ENCODE data around the gene IL23R. TPM values are rescaled to one million over a fixed set of nuclear protein-coding genes. Genes with fewer than 3 reads are reported as not detected.
A peak's percentile ranks its signal among the peaks of the same experiment; 100 is the strongest.

IL23R gene
- total and polyA plus RNA-seq, 2 of the 8 experiments (the other 6 are each of a cell fraction or from before 2014, with no cell fraction given) = not detected

DNA sequence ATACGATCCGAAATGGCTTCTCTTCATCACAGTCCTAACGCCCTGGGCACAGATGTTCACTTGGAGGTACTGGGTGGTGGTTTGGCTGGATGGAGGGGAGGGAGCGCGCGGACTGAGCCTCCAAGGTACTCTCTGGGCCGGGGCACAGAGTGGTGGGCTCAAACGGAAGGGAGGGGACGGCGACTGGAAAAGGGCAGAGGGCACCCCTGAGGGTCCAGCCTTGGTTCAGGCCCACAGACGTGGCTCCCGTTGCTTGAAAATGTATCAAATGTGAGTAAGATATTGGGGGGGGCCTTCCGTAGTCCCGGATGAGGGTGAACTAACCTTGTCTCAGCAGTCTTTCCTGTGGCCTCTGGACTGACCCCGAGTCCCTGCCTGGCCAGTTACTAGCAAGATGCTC is 141.9 kb downstream of the IL23R start:
- Histone ChIP-seq H3K9me3 (ENCODE audit: insufficient read depth in 2 of 2, low read depth in 1 of 2, low read length in 1 of 2) (no peaks in the 10 kb centered on the region), H3K14ac (ENCODE audit: insufficient read length) (no peak overlapping the region), H2BK120ac (replicated peaks; ENCODE audit: low read depth, low read length) (no peak overlapping the region), H3K23ac (ENCODE audit: insufficient read length) (no peak overlapping the region), H3K4me3 (ENCODE audit: extremely low read depth in 1 of 4, insufficient read depth in 2 of 4, low read depth in 3 of 4, low read length in 4 of 4) (peak overlapping the region; percentile 39 to 64 (median 52)), H4K20me1 (replicated peaks in 1 of 2; ENCODE audit: control insufficient read depth in 1 of 2, insufficient read depth in 2 of 2, low read length in 2 of 2) (no peaks in the 10 kb centered on the region), H3K4me2 (ENCODE audit: insufficient read depth in 1 of 2, low read depth in 2 of 2, low read length in 2 of 2) (peak overlapping the region; percentile 83 to 92), H3K23me2 (ENCODE audit: low read depth, low read length) (peaks cover 3% of the 10 kb centered on the region), H3K27me3 (replicated peaks in 1 of 4; ENCODE audit: control insufficient read depth in 3 of 4, extremely low read depth in 1 of 4, insufficient read depth in 3 of 4, low read length in 3 of 4) (peaks cover 1 to 23% (median 18%) of the 10 kb centered on the region in 4 experiments), H3K36me3 (ENCODE audit: control insufficient read depth in 2 of 4, insufficient read depth in 4 of 4, low read length in 3 of 4) (no peaks in the 10 kb centered on the region), H4K91ac (replicated peaks; ENCODE audit: insufficient read length, low read length) (no peak overlapping the region), H2BK5ac (ENCODE audit: low read depth, low read length) (no peak overlapping the region), H3K9ac (replicated peaks in 1 of 4; ENCODE audit: extremely low read depth in 1 of 4, low read depth in 3 of 4, low read length in 3 of 4) (no peak overlapping the region), H2AK5ac (ENCODE audit: low read depth, low read length) (no peak overlapping the region), H3K27ac (ENCODE audit: low read depth, low read length) (no peak overlapping the region), H2BK15ac (ENCODE audit: low read length) (no peak overlapping the region), H4K5ac (ENCODE audit: insufficient read length, low read depth, low read length) (no peak overlapping the region), H4K8ac (ENCODE audit: extremely low read depth, insufficient read depth, low read length) (no peak overlapping the region), H3K4ac (replicated peaks; ENCODE audit: insufficient read length, low read depth, low read length) (no peak overlapping the region), H3K4me1 (replicated peaks in 1 of 4; ENCODE audit: control insufficient read depth in 3 of 4, insufficient read depth in 4 of 4, low read length in 3 of 4) (peaks cover 0 to 2% (median 0%) of the 10 kb centered on the region in 4 experiments; a peak in 1 of 7 replicates), H3K79me2 (ENCODE audit: control insufficient read depth in 1 of 2, insufficient read depth in 2 of 2, low read length in 2 of 2) (no peaks in the 10 kb centered on the region), H2BK20ac (ENCODE audit: low read length) (no peak overlapping the region), H2AFZ (ENCODE audit: low read length) (peak overlapping the region; percentile 62; the same call in 1 of the 2 replicates), H3K79me1 (ENCODE audit: low read depth, low read length) (no peaks in the 10 kb centered on the region), H2BK12ac (ENCODE audit: low read depth, low read length) (peak overlapping the region; percentile 34; the same call in 1 of the 2 replicates), H3K56ac (replicated peaks; ENCODE audit: insufficient read length, low read depth, low read length) (no peak overlapping the region), H3K18ac (ENCODE audit: extremely low read depth, low read length) (no peak overlapping the region; the same call in 1 of the 2 replicates)
- TF ChIP-seq NRF1 (IDR thresholded peaks at IDR 0.05; ENCODE audit: low read depth, low read length) = no peak
- TF ChIP-seq KDM1A (IDR thresholded peaks at IDR 0.05; ENCODE audit: borderline replicate concordance, low read length) = peak; percentile 19; the same call in 1 of the 2 replicates
- no peak for TF ChIP-seq EZH2 (IDR thresholded peaks at IDR 0.05; ENCODE audit: low read depth, low read length, severe bottlenecking)
- DNase-seq (ENCODE audit: low read depth in 1 of 2, low spot score in 2 of 2) = peak in 1 of 2 experiments; percentile 61
- no peak for FAIRE-seq
- POLR2A ChIA-PET (ENCODE audit: partially characterized antibody) = interaction anchor here (1.1 kb wide), 1 partner anchor 188 kb away, joined by 3 read pairs; no protein-coding TSS in a partner anchor
- 19% methylated on average over 15 of the region's 15 CpGs; no CpG with 5 or more reads in 1 of the 2 experiments for WGBS, 2 experiments (ENCODE audit: extremely low coverage in 1 of 2, insufficient coverage in 1 of 2, insufficient read length in 1 of 2, insufficient replicate concordance in 2 of 2, low coverage in 1 of 2, low lambda C conversion rate in 2 of 2, missing lambda C conversion rate in 1 of 2)
- CTCF ChIA-PET (ENCODE audit: partially characterized antibody) = interaction anchor here (0.8 to 1.0 kb wide), 2 partner anchors 9 to 229 kb away, joined by 3 to 5 read pairs; no protein-coding TSS in a partner anchor

All from H1 (cell line).